Measurements from ENCODE around the gene LRRC8D.

LRRC8D gene

DNA sequence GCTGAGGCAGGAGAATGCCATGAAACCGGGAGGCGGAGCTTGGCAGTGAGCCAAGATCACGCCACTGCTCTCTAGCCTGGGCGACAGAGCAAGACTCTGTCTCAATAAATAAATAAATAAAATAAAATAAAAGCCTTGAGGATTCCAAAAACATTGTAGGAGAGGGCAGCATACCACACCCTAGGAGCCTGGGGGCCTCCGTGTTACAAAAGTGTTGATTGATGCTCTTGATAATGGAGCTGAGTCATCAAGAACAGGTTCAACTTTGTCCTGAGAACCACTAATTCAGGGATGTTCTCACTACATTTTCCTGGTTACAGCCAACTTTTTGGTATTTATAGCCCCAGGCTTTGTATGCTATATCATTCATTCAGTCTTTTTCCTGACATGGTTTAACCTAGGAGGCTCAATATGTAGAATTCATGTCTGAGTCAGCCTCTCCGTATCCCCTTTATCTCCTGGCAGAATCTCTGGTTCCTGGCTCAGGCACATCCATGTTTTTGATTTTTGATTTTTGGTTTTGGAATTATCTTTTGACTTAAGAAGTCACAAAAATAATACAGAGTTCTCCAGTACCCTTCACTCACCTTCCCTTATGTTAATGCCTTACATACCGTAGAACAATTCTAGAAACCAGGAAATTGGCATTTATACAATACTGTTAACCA is 69.4 kb downstream of the LRRC8D start:
- TF ChIP-seq, protein P1, sequence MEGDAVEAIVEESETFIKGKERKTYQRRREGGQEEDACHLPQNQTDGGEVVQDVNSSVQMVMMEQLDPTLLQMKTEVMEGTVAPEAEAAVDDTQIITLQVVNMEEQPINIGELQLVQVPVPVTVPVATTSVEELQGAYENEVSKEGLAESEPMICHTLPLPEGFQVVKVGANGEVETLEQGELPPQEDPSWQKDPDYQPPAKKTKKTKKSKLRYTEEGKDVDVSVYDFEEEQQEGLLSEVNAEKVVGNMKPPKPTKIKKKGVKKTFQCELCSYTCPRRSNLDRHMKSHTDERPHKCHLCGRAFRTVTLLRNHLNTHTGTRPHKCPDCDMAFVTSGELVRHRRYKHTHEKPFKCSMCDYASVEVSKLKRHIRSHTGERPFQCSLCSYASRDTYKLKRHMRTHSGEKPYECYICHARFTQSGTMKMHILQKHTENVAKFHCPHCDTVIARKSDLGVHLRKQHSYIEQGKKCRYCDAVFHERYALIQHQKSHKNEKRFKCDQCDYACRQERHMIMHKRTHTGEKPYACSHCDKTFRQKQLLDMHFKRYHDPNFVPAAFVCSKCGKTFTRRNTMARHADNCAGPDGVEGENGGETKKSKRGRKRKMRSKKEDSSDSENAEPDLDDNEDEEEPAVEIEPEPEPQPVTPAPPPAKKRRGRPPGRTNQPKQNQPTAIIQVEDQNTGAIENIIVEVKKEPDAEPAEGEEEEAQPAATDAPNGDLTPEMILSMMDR (IDR thresholded peaks at IDR 0.05): no peak

DNA sequence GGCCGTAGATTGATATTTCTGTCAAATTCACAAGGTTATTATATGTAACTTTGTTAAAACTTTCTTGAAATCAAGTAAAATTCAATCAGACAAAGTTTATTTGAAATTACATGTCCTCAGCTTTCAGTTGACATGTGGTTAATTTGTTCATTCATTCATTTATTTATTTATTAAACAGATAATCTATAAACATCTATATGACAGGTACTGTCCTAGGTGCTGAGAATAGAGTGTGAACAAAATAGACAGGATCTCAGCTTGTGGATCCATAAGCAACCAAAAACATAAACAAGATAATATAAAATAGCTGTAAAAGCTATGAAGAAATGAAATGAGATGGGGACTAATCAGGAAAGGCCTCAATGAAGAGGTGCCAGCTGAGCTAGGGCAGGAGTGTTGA is 72.0 kb downstream of the LRRC8D start:
- TF ChIP-seq, protein P1 (IDR thresholded peaks at IDR 0.05): no peak

DNA sequence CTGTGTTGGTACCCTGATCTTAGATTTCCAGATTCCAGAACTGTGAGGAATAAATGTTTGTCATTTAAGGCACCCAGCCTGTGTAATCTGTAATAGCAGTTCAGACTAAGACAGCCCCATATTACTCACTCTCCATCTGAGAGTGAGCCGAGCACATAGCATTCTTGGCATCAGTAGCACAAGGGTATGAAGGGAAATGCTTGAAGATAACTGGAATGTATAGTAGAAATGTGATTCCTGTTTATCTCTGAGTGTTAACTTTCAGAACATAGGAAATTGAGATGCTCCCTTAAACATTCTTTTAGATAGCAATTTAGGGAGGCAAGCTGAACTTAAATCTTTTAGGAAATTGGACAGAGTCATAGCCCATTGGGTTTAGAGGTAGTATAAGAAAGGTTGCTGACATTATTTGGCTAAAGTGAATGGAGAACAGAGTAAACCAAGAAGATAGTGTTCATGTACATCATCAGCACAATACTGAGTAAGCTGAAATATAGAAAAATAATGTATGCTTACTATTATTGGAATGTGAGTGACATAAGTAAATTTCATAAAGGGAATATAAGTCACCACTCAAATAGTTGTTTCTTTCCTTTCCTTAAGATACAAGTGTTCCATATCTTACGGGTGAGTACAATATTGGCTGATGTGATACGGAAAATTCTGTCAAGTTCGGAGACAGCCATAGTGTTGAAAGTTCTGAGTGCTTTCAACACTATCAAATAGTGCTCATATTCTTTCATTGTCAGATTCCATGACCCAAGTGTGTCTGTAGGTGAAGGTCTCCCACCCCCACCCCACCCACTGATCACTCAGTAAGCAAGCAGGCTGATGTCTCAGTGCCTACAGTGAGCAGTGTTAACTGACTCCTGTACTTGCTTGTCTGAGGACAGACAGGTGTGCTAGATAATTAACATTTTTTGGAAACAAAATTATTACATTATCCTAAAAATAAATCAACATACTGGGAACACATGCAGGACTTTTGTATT is 73.7 kb downstream of the LRRC8D start:
- TF ChIP-seq, protein P1 (IDR thresholded peaks at IDR 0.05): no peak

DNA sequence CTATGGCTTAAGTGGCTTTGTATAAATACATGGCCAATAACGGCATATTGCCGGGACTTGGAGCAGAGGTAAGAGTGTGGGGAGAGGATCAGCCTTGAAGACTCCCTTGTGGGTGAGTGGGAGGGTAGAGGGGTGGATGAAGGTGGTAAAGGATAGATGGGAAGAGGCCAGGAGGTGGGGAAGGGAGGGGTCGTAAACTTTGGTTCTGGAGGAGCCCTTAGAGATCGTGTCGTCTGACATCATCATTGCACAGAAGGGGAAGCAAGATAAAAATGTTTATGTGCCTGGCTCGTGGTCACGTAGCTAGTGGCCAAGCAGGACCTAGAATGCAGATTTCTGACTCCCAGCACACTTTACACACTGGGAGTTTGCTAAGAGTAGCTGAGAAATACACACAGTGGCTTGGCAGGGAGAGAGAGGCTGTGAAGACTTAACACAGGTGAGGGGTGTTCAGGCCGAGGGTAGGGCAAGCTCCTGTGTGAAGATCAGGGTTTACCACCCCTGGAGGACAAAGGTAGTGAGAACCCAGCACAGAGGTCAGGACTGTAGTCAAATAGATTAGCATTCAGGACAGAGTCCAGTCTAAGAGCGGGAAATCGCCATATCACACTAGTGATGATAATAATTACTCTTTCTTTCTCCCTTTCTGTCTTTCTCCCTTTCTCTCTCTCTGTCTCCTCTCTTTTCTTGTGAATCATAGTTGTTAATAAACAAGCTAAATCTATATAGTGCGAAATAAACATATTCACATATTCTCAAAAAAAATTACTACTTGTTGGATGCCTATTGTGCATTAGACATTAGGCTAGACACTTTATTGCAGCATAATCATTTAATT is 75.5 kb downstream of the LRRC8D start:
- TF ChIP-seq, protein P1 (IDR thresholded peaks at IDR 0.05): no peak

DNA sequence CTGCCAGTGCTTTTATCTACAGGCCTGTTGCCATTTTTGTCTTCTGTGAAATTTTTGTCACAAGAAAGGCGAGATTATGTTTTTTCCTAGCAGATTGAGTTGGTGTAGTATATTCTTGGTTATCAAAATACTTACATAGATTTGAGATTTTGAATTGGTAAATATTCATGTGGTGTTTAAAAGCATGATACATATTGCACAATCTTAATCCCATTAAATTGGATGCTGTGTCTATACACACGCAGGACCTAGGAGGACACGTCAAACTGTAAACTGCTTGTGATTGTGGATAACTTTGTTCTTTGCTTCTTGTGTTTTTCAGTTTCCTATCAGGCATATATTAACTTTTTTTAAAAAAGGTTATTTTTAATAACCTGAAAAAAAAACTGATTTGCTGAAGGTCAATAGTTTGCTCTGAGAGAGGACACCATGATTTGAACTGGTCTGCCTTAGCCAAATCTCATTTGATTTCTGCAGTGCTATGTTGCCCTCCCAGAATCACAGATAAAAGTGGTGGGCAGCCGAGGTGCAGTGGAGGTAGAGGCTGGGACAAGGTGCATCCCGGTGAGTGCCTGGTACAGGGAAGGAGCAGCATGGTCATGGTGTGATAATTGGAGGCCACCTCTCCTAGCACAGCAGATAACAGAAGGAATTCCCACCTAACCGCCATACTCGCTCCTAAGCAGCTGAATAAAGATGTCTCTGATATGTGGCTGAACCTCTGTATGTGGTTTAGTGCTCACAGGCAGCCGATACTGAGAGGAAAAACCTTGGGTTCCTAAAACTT is 76.7 kb downstream of the LRRC8D start:
- TF ChIP-seq, protein P1 (IDR thresholded peaks at IDR 0.05): no peak

DNA sequence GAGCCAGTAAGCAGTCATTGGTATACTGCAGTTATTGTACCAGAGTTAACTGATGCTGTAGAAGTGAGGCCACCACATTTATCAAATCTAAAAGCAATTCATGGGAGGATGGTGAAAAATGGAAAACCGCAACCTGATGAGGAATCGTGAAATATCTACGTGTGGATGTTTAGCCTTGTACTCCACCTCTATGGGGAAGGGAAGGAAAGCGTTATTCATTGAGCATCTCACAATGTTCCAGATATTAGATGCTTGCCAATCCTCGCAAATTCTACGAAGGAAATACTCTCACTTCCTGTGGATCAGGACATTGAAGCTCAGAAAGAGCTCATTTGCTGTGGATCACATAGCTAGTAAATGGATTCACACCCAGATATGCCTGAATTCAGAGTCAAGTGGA is 77.3 kb downstream of the LRRC8D start:
- TF ChIP-seq, protein P1 (IDR thresholded peaks at IDR 0.05): no peak

Measured in LNCAP (cell line).